ENCODE data around the gene SALL1. TPM values are rescaled to one million over a fixed set of nuclear protein-coding genes. Genes with fewer than 3 reads are reported as not detected.

Gene SALL1
- total and polyA plus RNA-seq, 2 of the 8 experiments (the other 6 are each of a cell fraction or from before 2014, with no cell fraction given): 33.7 to 56.8 TPM

- WGBS, 2 experiments (ENCODE audit: extremely low coverage in 1 of 2, insufficient coverage in 1 of 2, insufficient read length in 1 of 2, insufficient replicate concordance in 2 of 2, low coverage in 1 of 2, low lambda C conversion rate in 2 of 2, missing lambda C conversion rate in 1 of 2): 98% methylated on average over 2 of the region's 2 CpGs; no CpG with 5 or more reads in 1 of the 2 experiments
Observed at GRCh38 chr16:51109173-51109572, 41.9 kb downstream of the SALL1 start.

More at GRCh38 chr16:51109173-51109572, 41.9 kb downstream of the SALL1 start:
- Histone ChIP-seq H3K79me2 (ENCODE audit: control insufficient read depth in 1 of 2, insufficient read depth in 2 of 2, low read length in 2 of 2) (no peaks in the 10 kb centered on the region), H3K4me3 (ENCODE audit: extremely low read depth in 1 of 4, insufficient read depth in 2 of 4, low read depth in 3 of 4, low read length in 4 of 4) (no peak overlapping the region), H3K4me1 (replicated peaks in 1 of 4; ENCODE audit: control insufficient read depth in 3 of 4, insufficient read depth in 4 of 4, low read length in 3 of 4) (peaks cover 3 to 14% (median 9%) of the 10 kb centered on the region in 4 experiments; a peak in 6 of 7 replicates), H3K14ac (ENCODE audit: insufficient read length) (no peak overlapping the region), H4K20me1 (replicated peaks in 1 of 2; ENCODE audit: control insufficient read depth in 1 of 2, insufficient read depth in 2 of 2, low read length in 2 of 2) (no peaks in the 10 kb centered on the region), H2AFZ (ENCODE audit: low read length) (no peak overlapping the region), H4K8ac (ENCODE audit: extremely low read depth, insufficient read depth, low read length) (no peak overlapping the region), H2BK20ac (ENCODE audit: low read length) (no peak overlapping the region), H3K23me2 (ENCODE audit: low read depth, low read length) (peaks cover 4% of the 10 kb centered on the region; the same call in 1 of the 2 replicates), H3K27ac (ENCODE audit: low read depth, low read length) (no peak overlapping the region), H3K4me2 (ENCODE audit: insufficient read depth in 1 of 2, low read depth in 2 of 2, low read length in 2 of 2) (no peak overlapping the region), H3K4ac (replicated peaks; ENCODE audit: insufficient read length, low read depth, low read length) (no peak overlapping the region), H2BK12ac (ENCODE audit: low read depth, low read length) (no peak overlapping the region), H3K9ac (replicated peaks in 1 of 4; ENCODE audit: extremely low read depth in 1 of 4, low read depth in 3 of 4, low read length in 3 of 4) (no peak overlapping the region), H2BK15ac (ENCODE audit: low read length) (no peak overlapping the region), H3K27me3 (replicated peaks in 1 of 4; ENCODE audit: control insufficient read depth in 3 of 4, extremely low read depth in 1 of 4, insufficient read depth in 3 of 4, low read length in 3 of 4) (peaks cover 2 to 9% (median 7%) of the 10 kb centered on the region in 4 experiments; a peak in 6 of 7 replicates), H2BK5ac (ENCODE audit: low read depth, low read length) (no peak overlapping the region), H3K79me1 (ENCODE audit: low read depth, low read length) (no peaks in the 10 kb centered on the region), H3K9me3 (ENCODE audit: insufficient read depth in 2 of 2, low read depth in 1 of 2, low read length in 1 of 2) (no peaks in the 10 kb centered on the region; a peak in 1 of 4 replicates), H2BK120ac (replicated peaks; ENCODE audit: low read depth, low read length) (no peak overlapping the region), H3K23ac (ENCODE audit: insufficient read length) (no peak overlapping the region), H3K56ac (replicated peaks; ENCODE audit: insufficient read length, low read depth, low read length) (no peak overlapping the region), H4K91ac (replicated peaks; ENCODE audit: insufficient read length, low read length) (no peak overlapping the region), H4K5ac (ENCODE audit: insufficient read length, low read depth, low read length) (no peak overlapping the region), H3K36me3 (ENCODE audit: control insufficient read depth in 2 of 4, insufficient read depth in 4 of 4, low read length in 3 of 4) (no peaks in the 10 kb centered on the region), H3K18ac (ENCODE audit: extremely low read depth, low read length) (no peak overlapping the region), H2AK5ac (ENCODE audit: low read depth, low read length) (no peak overlapping the region)
- POLR2A ChIA-PET (ENCODE audit: partially characterized antibody): no interaction called here
- FAIRE-seq (no peak), DNase-seq (ENCODE audit: low read depth in 1 of 2, low spot score in 2 of 2) (no peak)
- CTCF ChIA-PET (ENCODE audit: partially characterized antibody): no interaction called here
- TF ChIP-seq SRF (IDR thresholded peaks at IDR 0.05; ENCODE audit: low read depth, low read length): no peak

Data from H1 (cell line).